WTC11 (cell line): ENCODE data around the gene GPR15LG. TPM values are rescaled to one million over a fixed set of nuclear protein-coding genes. Genes with fewer than 3 reads are reported as not detected.

ENCODE experiments used
- ATAC-seq: fragments of 200-7000 bp; cut with Tn5 transposase; 2 replicates; pipeline ENCODE4 v1.10.0; 2021; ENCODE audit warnings: mild to moderate bottlenecking, moderate library complexity
- CTCF ChIA-PET: fragments of 300-600 bp; sonication (Branson Sonifier 250); formaldehyde crosslinking; loops from one replicate; lab custom pipeline; 2021; ENCODE audit warnings: antibody characterized with exemption; lab: Charles Lee
- POLR2A ChIA-PET: fragments of 350-600 bp; sonication (Branson Sonifier 250); formaldehyde crosslinking; loops from one replicate; lab custom pipeline; 2021; ENCODE audit warnings: antibody characterized with exemption; lab: Charles Lee
- DNase-seq: peaks from one replicate; pipeline ENCODE4 v3.0.0; 2021; ENCODE audit warnings: low spot score
- H3K27ac Mint-ChIP-seq: 2 replicates; pipeline ENCODE4 v1.8.0; 2021; ENCODE audit warnings: mixed read lengths
- H3K27me3 Mint-ChIP-seq: 2 replicates; pipeline ENCODE4 v1.8.0; 2021; ENCODE audit warnings: low read depth, mild to moderate bottlenecking, moderate library complexity, mixed read lengths
- H3K36me3 Mint-ChIP-seq: 2 replicates; pipeline ENCODE4 v1.8.0; 2021; ENCODE audit warnings: mixed read lengths
- H3K4me1 Mint-ChIP-seq: 2 replicates; pipeline ENCODE4 v1.8.0; 2022; ENCODE audit warnings: mixed read lengths
- H3K4me3 Mint-ChIP-seq: 2 replicates; pipeline ENCODE4 v1.8.0; 2021; ENCODE audit warnings: mild to moderate bottlenecking, moderate library complexity, mixed read lengths
- H3K9me3 Mint-ChIP-seq: 2 replicates; pipeline ENCODE4 v1.8.0; 2021; ENCODE audit warnings: mixed read lengths
- ARID4B ChIP-seq: sonication (generic); formaldehyde crosslinking; IDR thresholded peaks from 2 replicates; pipeline ENCODE4 v1.8.0; 2023; ENCODE audit warnings: missing genetic modification reagents, mild to moderate bottlenecking, borderline replicate concordance
- CBFB ChIP-seq: sonication (generic); formaldehyde crosslinking; IDR thresholded peaks from 2 replicates; pipeline ENCODE4 v1.8.1; 2022; ENCODE audit warnings: mild to moderate bottlenecking, low read depth, missing genetic modification reagents
- ETV6 ChIP-seq: sonication (generic); formaldehyde crosslinking; IDR thresholded peaks from 2 replicates; pipeline ENCODE4 v1.8.1; 2022; ENCODE audit warnings: mild to moderate bottlenecking, missing genetic modification reagents
- KAT7 ChIP-seq: sonication (generic); formaldehyde crosslinking; IDR thresholded peaks from 2 replicates; pipeline ENCODE4 v1.8.1; 2023; ENCODE audit warnings: missing genetic modification reagents, mild to moderate bottlenecking, borderline replicate concordance
- MYBL2 ChIP-seq: sonication (generic); formaldehyde crosslinking; IDR thresholded peaks from 2 replicates; pipeline ENCODE4 v1.8.1; 2023; ENCODE audit warnings: mild to moderate bottlenecking, moderate library complexity, missing genetic modification reagents
- NFATC4 ChIP-seq: fragments of 250-450 bp; sonication (Bioruptor Pico); IDR thresholded peaks from 2 replicates; pipeline ENCODE4 v1.9.0; 2021; ENCODE audit warnings: mild to moderate bottlenecking
- NR3C1 ChIP-seq: sonication (generic); formaldehyde crosslinking; conservative IDR thresholded peaks from 2 replicates; pipeline ENCODE4 v1.8.1; 2023; ENCODE audit warnings: low read depth, mild to moderate bottlenecking, missing genetic modification reagents
- PRRX2 ChIP-seq: fragments of 250-450 bp; sonication (Bioruptor Pico); IDR thresholded peaks from 2 replicates; pipeline ENCODE4 v1.8.0; 2021; ENCODE audit warnings: mild to moderate bottlenecking
- SP1 ChIP-seq: sonication (generic); formaldehyde crosslinking; conservative IDR thresholded peaks from 2 replicates; pipeline ENCODE4 v1.8.1; 2022; ENCODE audit warnings: missing genetic modification reagents
- TCF7 ChIP-seq: sonication (generic); formaldehyde crosslinking; IDR thresholded peaks from 2 replicates; pipeline ENCODE4 v1.8.0; 2022; ENCODE audit warnings: mild to moderate bottlenecking, low read depth, missing genetic modification reagents, moderate library complexity
- TEAD1 ChIP-seq: sonication (generic); formaldehyde crosslinking; IDR thresholded peaks from 2 replicates; pipeline ENCODE4 v1.8.0; 2022; ENCODE audit warnings: mild to moderate bottlenecking, missing genetic modification reagents
- ZNF121 ChIP-seq: sonication (generic); formaldehyde crosslinking; IDR thresholded peaks from 2 replicates; pipeline ENCODE4 v1.8.0; 2023; ENCODE audit warnings: missing genetic modification reagents
- ZNF232 ChIP-seq: sonication (generic); formaldehyde crosslinking; IDR thresholded peaks from 2 replicates; pipeline ENCODE4 v1.8.0; 2022; ENCODE audit warnings: mild to moderate bottlenecking, missing genetic modification reagents
- ZNF263 ChIP-seq: sonication (generic); formaldehyde crosslinking; IDR thresholded peaks from 2 replicates; pipeline ENCODE4 v1.8.1; 2022; ENCODE audit warnings: low read depth, mild to moderate bottlenecking, moderate library complexity, missing genetic modification reagents
- ZNF512 ChIP-seq: sonication (generic); formaldehyde crosslinking; IDR thresholded peaks from 2 replicates; pipeline ENCODE4 v1.8.1; 2022; ENCODE audit warnings: missing genetic modification reagents, borderline replicate concordance
- total RNA-seq: library from RNA; stranded (reverse); gene quantifications from 3 replicates; pipeline ENCODE4 v1.2.3, GENCODE V29; 2021
- TF ChIP-seq, protein P1 (sequence below): sonication (generic); formaldehyde crosslinking; IDR thresholded peaks from 2 replicates; pipeline ENCODE4 v1.8.1; 2023; ENCODE audit warnings: mild to moderate bottlenecking, missing genetic modification reagents, borderline replicate concordance
- TF ChIP-seq, protein P2 (sequence below): sonication (generic); formaldehyde crosslinking; IDR thresholded peaks from 2 replicates; pipeline ENCODE4 v1.8.0; 2023; ENCODE audit warnings: mild to moderate bottlenecking, missing genetic modification reagents

The GPR15LG gene
- total RNA-seq, 1 experiment from 2014 or later = not detected

- TF ChIP-seq, protein P1, sequence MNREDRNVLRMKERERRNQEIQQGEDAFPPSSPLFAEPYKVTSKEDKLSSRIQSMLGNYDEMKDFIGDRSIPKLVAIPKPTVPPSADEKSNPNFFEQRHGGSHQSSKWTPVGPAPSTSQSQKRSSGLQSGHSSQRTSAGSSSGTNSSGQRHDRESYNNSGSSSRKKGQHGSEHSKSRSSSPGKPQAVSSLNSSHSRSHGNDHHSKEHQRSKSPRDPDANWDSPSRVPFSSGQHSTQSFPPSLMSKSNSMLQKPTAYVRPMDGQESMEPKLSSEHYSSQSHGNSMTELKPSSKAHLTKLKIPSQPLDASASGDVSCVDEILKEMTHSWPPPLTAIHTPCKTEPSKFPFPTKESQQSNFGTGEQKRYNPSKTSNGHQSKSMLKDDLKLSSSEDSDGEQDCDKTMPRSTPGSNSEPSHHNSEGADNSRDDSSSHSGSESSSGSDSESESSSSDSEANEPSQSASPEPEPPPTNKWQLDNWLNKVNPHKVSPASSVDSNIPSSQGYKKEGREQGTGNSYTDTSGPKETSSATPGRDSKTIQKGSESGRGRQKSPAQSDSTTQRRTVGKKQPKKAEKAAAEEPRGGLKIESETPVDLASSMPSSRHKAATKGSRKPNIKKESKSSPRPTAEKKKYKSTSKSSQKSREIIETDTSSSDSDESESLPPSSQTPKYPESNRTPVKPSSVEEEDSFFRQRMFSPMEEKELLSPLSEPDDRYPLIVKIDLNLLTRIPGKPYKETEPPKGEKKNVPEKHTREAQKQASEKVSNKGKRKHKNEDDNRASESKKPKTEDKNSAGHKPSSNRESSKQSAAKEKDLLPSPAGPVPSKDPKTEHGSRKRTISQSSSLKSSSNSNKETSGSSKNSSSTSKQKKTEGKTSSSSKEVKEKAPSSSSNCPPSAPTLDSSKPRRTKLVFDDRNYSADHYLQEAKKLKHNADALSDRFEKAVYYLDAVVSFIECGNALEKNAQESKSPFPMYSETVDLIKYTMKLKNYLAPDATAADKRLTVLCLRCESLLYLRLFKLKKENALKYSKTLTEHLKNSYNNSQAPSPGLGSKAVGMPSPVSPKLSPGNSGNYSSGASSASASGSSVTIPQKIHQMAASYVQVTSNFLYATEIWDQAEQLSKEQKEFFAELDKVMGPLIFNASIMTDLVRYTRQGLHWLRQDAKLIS (CRISPR knock-in tag) = no peak
- TF ChIP-seq SP1 (CRISPR knock-in tag) (no peak), ZNF121 (no peak), TCF7 (CRISPR knock-in tag) (no peak), ZNF512 (CRISPR knock-in tag) (no peak), ETV6 (CRISPR knock-in tag) (no peak), ZNF263 (no peak), ZNF232 (CRISPR knock-in tag) (no peak), CBFB (CRISPR knock-in tag) (no peak)
- TF ChIP-seq, protein P2, sequence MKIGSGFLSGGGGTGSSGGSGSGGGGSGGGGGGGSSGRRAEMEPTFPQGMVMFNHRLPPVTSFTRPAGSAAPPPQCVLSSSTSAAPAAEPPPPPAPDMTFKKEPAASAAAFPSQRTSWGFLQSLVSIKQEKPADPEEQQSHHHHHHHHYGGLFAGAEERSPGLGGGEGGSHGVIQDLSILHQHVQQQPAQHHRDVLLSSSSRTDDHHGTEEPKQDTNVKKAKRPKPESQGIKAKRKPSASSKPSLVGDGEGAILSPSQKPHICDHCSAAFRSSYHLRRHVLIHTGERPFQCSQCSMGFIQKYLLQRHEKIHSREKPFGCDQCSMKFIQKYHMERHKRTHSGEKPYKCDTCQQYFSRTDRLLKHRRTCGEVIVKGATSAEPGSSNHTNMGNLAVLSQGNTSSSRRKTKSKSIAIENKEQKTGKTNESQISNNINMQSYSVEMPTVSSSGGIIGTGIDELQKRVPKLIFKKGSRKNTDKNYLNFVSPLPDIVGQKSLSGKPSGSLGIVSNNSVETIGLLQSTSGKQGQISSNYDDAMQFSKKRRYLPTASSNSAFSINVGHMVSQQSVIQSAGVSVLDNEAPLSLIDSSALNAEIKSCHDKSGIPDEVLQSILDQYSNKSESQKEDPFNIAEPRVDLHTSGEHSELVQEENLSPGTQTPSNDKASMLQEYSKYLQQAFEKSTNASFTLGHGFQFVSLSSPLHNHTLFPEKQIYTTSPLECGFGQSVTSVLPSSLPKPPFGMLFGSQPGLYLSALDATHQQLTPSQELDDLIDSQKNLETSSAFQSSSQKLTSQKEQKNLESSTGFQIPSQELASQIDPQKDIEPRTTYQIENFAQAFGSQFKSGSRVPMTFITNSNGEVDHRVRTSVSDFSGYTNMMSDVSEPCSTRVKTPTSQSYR (CRISPR knock-in tag) = no peak
Measured at GRCh38 chr10:84193327-84193726, 19.7 kb downstream of the GPR15LG start (continued).

DNA sequence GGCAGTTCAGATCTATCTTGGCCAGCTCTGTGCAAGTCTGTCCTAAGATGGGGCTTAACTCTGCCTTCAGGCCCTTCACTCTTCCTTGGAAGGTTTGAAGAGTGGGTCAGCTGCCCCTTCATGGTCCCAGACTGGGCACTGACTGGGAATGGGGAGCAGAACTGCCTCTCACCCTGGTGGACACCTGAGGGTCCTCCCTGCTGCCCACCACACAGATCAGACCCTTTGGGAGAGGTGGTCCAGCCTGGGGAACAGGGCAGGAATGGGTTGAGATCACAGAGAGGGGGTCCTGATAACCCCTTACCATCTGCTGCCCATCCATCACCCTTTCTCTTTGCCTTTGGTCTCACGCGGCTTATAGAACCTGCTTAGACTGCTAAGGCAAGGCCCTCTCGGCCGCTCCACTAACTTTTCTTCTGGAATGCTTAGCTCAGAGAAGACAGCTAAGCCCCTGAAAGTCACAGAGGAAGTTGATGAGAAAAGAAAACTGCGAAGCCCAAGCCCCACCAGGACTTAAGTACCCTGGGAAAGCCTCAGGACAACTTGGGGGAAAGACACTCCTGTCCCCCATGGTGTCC lies 20.3 kb downstream of the GPR15LG start:
- Mint-ChIP-seq H3K4me1 (peaks cover 9% of the 10 kb centered on the region; the same call in 1 of the 2 replicates), H3K9me3 (no peaks in the 10 kb centered on the region), H3K27me3 (peaks cover 57% of the 10 kb centered on the region), H3K36me3 (no peaks in the 10 kb centered on the region), H3K27ac (no peak overlapping the region), H3K4me3 (peak overlapping the region; percentile 57)
- CTCF ChIA-PET = interaction anchor here (0.5 to 3.1 kb wide), 6 partner anchors 9 to 63 kb away, joined by 3 to 19 read pairs (median 6); no protein-coding TSS in a partner anchor
- ATAC-seq (peak; percentile 10; the same call in 1 of the 2 replicates), DNase-seq (no peak)
- TF ChIP-seq ARID4B (CRISPR knock-in tag) (0 out of 2 replicates have a peak, but pooled peaks have one; percentile 2), NFATC4 (CRISPR knock-in tag) (no peak), PRRX2 (CRISPR knock-in tag) (no peak), TEAD1 (CRISPR knock-in tag) (no peak), NR3C1 (CRISPR knock-in tag) (0 out of 2 replicates have a peak, but pooled peaks have one; percentile 6), MYBL2 (CRISPR knock-in tag) (no peak), ZNF121 (no peak), KAT7 (CRISPR knock-in tag) (0 out of 2 replicates have a peak, but pooled peaks have one; percentile 11)
- POLR2A ChIA-PET = no interaction called here
